CD14-positive monocyte (primary cell): ENCODE results near the gene DTX4. TPM values are rescaled to one million over a fixed set of nuclear protein-coding genes. Genes with fewer than 3 reads are reported as not detected.

ENCODE experiments used
- DNase-seq, 3 donors: peaks; one replicate each; pipeline ENCODE4 v3.0.0-alpha.2; 2011 to 2022
- H2AFZ ChIP-seq: 2 replicates; pipeline ENCODE4 v1.6.0; 2012; ENCODE audit warnings: mild to moderate bottlenecking, low read depth, low read length, inconsistent platforms; ENCODE audit not compliant: insufficient read depth, poor library complexity, severe bottlenecking
- H3K27ac ChIP-seq, 2 donors: 1 replicate in 1 of 2; 2 replicates in 1 of 2; pipeline ENCODE4 v1.5.1; 2012 to 2013; ENCODE audit warnings: low read length in 2 of 2, control low read depth in 1 of 2, inconsistent platforms in 1 of 2, low read depth in 1 of 2, mild to moderate bottlenecking in 1 of 2
- H3K27me3 ChIP-seq, 2 donors: one replicate each; pipeline versions ENCODE4 v1.6.0 to v1.6.1; 2011 to 2013; ENCODE audit warnings: low read length in 2 of 2; ENCODE audit not compliant: control insufficient read depth in 2 of 2, insufficient read depth in 2 of 2
- H3K36me3 ChIP-seq, 2 donors: replicated peaks in 1 of 2; 1 replicate in 1 of 2; 2 replicates in 1 of 2; pipeline versions ENCODE4 v1.5.1 to v1.6.1; 2012 to 2013; ENCODE audit warnings: low read length in 2 of 2, control low read depth in 1 of 2, inconsistent platforms in 1 of 2, mild to moderate bottlenecking in 1 of 2; ENCODE audit not compliant: insufficient read depth in 2 of 2, control insufficient read depth in 1 of 2
- H3K4me1 ChIP-seq, 2 donors: 1 replicate in 1 of 2; 2 replicates in 1 of 2; pipeline versions ENCODE4 v1.5.1 to v1.6.1; 2012 to 2013; ENCODE audit warnings: low read length in 2 of 2, control low read depth in 1 of 2, inconsistent platforms in 1 of 2, mild to moderate bottlenecking in 1 of 2, moderate library complexity in 1 of 2; ENCODE audit not compliant: insufficient read depth in 2 of 2, control insufficient read depth in 1 of 2
- H3K4me2 ChIP-seq: replicated peaks from 2 replicates; pipeline ENCODE3; 2012; ENCODE audit warnings: low read length, moderate library complexity, mild to moderate bottlenecking; ENCODE audit not compliant: poor library complexity, severe bottlenecking; ENCODE audit errors: extremely low read depth
- H3K4me3 ChIP-seq, 3 experiments: fragments of 200-600 bp in 1 of 3; sonication (generic) in 1 of 3; replicated peaks in 1 of 3; 1 replicate in 2 of 3; 2 replicates in 1 of 3; pipeline ENCODE4 v1.5.1; 2011 to 2013; ENCODE audit warnings: low read length in 3 of 3, mild to moderate bottlenecking in 3 of 3, control low read depth in 2 of 3, low read depth in 2 of 3, inconsistent platforms in 1 of 3, moderate library complexity in 1 of 3
- H3K79me2 ChIP-seq: 2 replicates; pipeline ENCODE4 v1.6.0; 2012; ENCODE audit warnings: mild to moderate bottlenecking, control low read depth, inconsistent platforms, low read length, moderate library complexity; ENCODE audit not compliant: insufficient read depth
- H3K9ac ChIP-seq: 2 replicates; pipeline ENCODE4 v1.6.0; 2017; ENCODE audit warnings: low read length, mild to moderate bottlenecking; ENCODE audit not compliant: insufficient read depth, poor library complexity, severe bottlenecking
- H3K9me3 ChIP-seq, 2 donors: replicated peaks in 1 of 2; 1 replicate in 1 of 2; 2 replicates in 1 of 2; pipeline versions ENCODE4 v1.5.1 to v1.6.1; 2012 to 2013; ENCODE audit warnings: low read length in 2 of 2, control low read depth in 1 of 2; ENCODE audit not compliant: control insufficient read depth in 1 of 2, insufficient read depth in 1 of 2
- H4K20me1 ChIP-seq: 2 replicates; pipeline ENCODE4 v1.6.0; 2012; ENCODE audit warnings: mild to moderate bottlenecking, low read length, control low read depth, moderate library complexity; ENCODE audit not compliant: insufficient read depth
- H3K27ac Mint-ChIP-seq, 7 donors: one replicate each; pipeline ENCODE4 v1.8.0; 2020; ENCODE audit warnings: mild to moderate bottlenecking in 7 of 7, mixed read lengths in 7 of 7, moderate library complexity in 6 of 7, inconsistent platforms in 2 of 7
- H3K27me3 Mint-ChIP-seq, 3 donors: one replicate each; pipeline ENCODE4 v1.8.0; 2021 to 2022; ENCODE audit warnings: low read depth in 3 of 3, mild to moderate bottlenecking in 3 of 3, mixed read lengths in 3 of 3, moderate library complexity in 3 of 3, inconsistent platforms in 1 of 3
- H3K36me3 Mint-ChIP-seq, 2 donors: one replicate each; pipeline ENCODE4 v1.8.0; 2020; ENCODE audit warnings: mixed read lengths in 2 of 2, inconsistent platforms in 1 of 2, mild to moderate bottlenecking in 1 of 2
- H3K4me1 Mint-ChIP-seq: one replicate; pipeline ENCODE4 v1.8.0; 2020; ENCODE audit warnings: mild to moderate bottlenecking, mixed read lengths
- H3K4me3 Mint-ChIP-seq, 2 donors: one replicate each; pipeline ENCODE4 v1.8.0; 2020; ENCODE audit warnings: mild to moderate bottlenecking in 2 of 2, mixed read lengths in 2 of 2, moderate library complexity in 1 of 2
- H3K9me3 Mint-ChIP-seq, 7 donors: one replicate each; pipeline ENCODE4 v1.8.0; 2020 to 2022; ENCODE audit warnings: mixed read lengths in 7 of 7, mild to moderate bottlenecking in 6 of 7, moderate library complexity in 6 of 7, inconsistent platforms in 2 of 7
- CTCF ChIP-seq: fragments of 200-600 bp; IDR thresholded peaks from one replicate; pipeline ENCODE4 v1.8.0; 2022; ENCODE audit warnings: antibody characterized with exemption, mild to moderate bottlenecking
- WGBS: methylation state at CpG from one replicate; pipeline ENCODE4 v1.1.5; 2013; ENCODE audit warnings: missing lambda C conversion rate; ENCODE audit not compliant: insufficient coverage; 5-methylcytosine and 5-hydroxymethylcytosine counted together
- intact Hi-C, 2 donors: fragments of 100-400 bp; cut with micrococcal nuclease; formaldehyde crosslinking; loops; one replicate each; pipeline versions ENCODE4 v1.15.0 to v1.15.1; 2023
- polyA plus RNA-seq, 3 donors: library from polyadenylated mRNA; depleted of rRNA in 1 of 3; unstranded in 2 of 3; stranded (reverse) in 1 of 3; fragments of 300-500 nt in 2 of 3; fragments of >200 nt in 1 of 3; fragmentation: Illumina TruSeq in 2 of 3; gene quantifications; 1 replicate in 2 of 3; 2 replicates in 1 of 3; pipeline ENCODE4 v1.2.3, GENCODE V29; 2012 to 2021

DTX4 gene
- polyA plus RNA-seq, 3 donors = 0.96 to 1.9 (median 1.1) TPM

- Mint-ChIP-seq H3K4me3 (no peak overlapping the region), H3K4me1 (peaks cover 20% of the 10 kb centered on the region), H3K36me3 (peaks cover 13 to 18% of the 10 kb centered on the region in 2 donors), H3K27ac (no peak overlapping the region), H3K27me3 (peaks cover 15 to 24% (median 22%) of the 10 kb centered on the region in 3 donors), H3K9me3 (peaks cover 4 to 9% (median 6%) of the 10 kb centered on the region in 7 donors)
- Histone ChIP-seq H2AFZ (no peak overlapping the region), H3K4me2 (no peak overlapping the region), H3K27me3 (peaks cover 0 to 9% of the 10 kb centered on the region in 2 donors), H3K9ac (no peak overlapping the region), H3K9me3 (peaks cover 0 to 4% of the 10 kb centered on the region in 2 donors), H3K4me3 (no peak overlapping the region), H3K4me1 (peaks cover 14 to 17% of the 10 kb centered on the region in 2 donors), H3K36me3 (no peaks in the 10 kb centered on the region), H3K27ac (no peak overlapping the region), H4K20me1 (peaks cover 11% of the 10 kb centered on the region), H3K79me2 (peaks cover 5% of the 10 kb centered on the region)
- 96% methylated on average over 7 of the region's 7 CpGs for WGBS
- DNase-seq = no peak
- no peak for TF ChIP-seq CTCF
- intact Hi-C loops = loop anchor here (5.0 kb wide), 3 partner anchors 33 to 258 kb away; no protein-coding TSS in a partner anchor
These were observed 2.7 kb downstream of the DTX4 start for GRCh38 chr11:59174664-59175033.

- WGBS = 100% methylated on average over 1 of the region's 4 CpGs
- Histone ChIP-seq H3K4me2 (no peak overlapping the region), H3K27me3 (peaks cover 0 to 9% of the 10 kb centered on the region in 2 donors), H3K79me2 (peaks cover 5% of the 10 kb centered on the region), H3K36me3 (no peaks in the 10 kb centered on the region), H2AFZ (no peak overlapping the region), H3K27ac (no peak overlapping the region), H3K9ac (no peak overlapping the region), H3K4me3 (no peak overlapping the region), H3K9me3 (peaks cover 0 to 4% of the 10 kb centered on the region in 2 donors), H4K20me1 (peaks cover 11% of the 10 kb centered on the region), H3K4me1 (peaks cover 14 to 17% of the 10 kb centered on the region in 2 donors)
- DNase-seq = no peak
- no peak for TF ChIP-seq CTCF
- intact Hi-C loops = no loop called here
- peaks cover 20% of the 10 kb centered on the region for H3K4me1 Mint-ChIP-seq
- no peak overlapping the region for H3K27ac Mint-ChIP-seq
- H3K9me3 Mint-ChIP-seq = peaks cover 6 to 11% (median 8%) of the 10 kb centered on the region in 7 donors
- H3K4me3 Mint-ChIP-seq = no peak overlapping the region
- peaks cover 15 to 25% (median 22%) of the 10 kb centered on the region in 3 donors for H3K27me3 Mint-ChIP-seq
- H3K36me3 Mint-ChIP-seq = peaks cover 13 to 21% of the 10 kb centered on the region in 2 donors
These were observed 3.2 kb downstream of the DTX4 start for GRCh38 chr11:59175091-59175501.
